HG03442 (cell line): ENCODE results near the gene SLC38A10.
A peak's percentile ranks its signal among the peaks of the same experiment; 100 is the strongest.

Experiments
- ATAC-seq: cut with Tn5 transposase; IDR thresholded peaks from one replicate; pipeline ENCODE4 v1.9.1; 2021; ENCODE audit warnings: mild to moderate bottlenecking, moderate library complexity; ENCODE audit not compliant: unreplicated experiment

Gene SLC38A10

DNA sequence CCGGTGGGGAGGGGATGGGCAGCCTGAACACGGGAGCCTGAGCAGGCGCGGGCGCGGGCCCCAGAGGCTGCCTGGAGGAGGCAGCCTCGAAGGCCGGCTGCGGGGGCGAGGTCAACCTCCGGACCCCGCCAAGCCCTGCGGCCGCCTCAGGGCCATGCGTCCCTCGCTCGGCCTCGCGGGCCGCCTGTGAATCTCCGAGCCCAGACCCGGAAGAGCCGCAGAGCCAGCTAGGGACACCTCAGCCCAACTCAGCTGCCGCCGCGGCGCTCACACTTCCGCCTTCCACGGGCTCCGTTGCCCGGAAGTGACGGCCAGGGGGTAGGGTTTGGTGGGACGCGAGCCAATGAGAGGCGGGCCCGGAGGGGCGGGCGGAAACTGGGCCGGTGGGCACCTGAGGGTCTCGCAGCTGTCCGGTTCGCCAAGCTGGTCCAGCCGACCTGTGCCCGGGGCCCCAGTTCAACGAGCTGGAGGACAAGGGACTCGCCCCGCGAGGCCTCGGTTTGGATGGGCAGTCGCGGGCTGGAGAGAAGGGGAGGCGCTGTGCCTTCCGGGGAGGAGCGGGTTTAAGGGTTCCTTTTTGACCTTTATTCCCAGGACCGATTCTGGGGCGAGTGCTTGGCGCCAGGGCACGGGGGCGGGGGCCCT, at the start of gene SLC38A10:
Gene SLC38A10 (minus strand): TSS at position 277 of the 645 bp plus-strand sequence. CDS start 386 bp downstream, outside the sequence.
- peak; percentile 70 for ATAC-seq

DNA sequence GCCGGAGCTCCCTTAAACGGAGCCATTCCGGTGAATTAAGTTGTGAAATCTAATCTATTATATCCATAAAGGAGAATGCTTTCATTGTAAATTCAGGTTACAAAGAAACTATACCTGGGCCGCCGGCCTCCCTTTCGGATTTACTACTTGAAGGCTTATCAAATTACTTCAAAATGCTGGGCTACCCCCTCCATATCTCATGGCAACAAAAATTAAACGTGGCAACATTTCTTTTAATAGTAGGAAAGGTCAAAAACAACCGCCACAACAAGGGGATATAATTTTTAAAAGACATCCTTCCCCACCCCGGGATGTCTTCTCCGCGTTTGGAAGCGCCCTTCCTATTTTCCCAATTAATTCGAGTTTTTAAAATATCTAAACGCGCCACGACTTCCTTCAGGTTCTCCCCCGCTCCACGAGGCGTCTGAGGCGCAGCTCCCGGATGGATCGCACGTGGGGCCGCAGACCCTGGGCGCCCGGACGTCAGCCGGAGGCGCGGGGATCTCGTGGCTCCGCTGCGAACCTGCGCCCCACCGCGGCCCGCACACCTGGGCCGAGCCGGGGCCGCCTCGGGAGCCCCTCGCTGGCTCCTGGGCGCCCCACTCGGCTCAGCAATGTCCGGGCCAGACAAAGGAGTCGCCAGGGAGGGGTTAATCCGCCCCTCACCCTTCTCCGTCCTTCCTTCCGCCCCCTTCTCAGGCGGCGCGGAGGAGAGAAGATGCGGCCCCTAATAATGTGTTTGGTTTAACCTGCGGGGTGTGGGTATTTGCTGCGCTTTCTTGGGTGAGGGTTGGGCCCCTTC, 47.4 kb upstream of the SLC38A10 start:
- ATAC-seq = no peak

DNA sequence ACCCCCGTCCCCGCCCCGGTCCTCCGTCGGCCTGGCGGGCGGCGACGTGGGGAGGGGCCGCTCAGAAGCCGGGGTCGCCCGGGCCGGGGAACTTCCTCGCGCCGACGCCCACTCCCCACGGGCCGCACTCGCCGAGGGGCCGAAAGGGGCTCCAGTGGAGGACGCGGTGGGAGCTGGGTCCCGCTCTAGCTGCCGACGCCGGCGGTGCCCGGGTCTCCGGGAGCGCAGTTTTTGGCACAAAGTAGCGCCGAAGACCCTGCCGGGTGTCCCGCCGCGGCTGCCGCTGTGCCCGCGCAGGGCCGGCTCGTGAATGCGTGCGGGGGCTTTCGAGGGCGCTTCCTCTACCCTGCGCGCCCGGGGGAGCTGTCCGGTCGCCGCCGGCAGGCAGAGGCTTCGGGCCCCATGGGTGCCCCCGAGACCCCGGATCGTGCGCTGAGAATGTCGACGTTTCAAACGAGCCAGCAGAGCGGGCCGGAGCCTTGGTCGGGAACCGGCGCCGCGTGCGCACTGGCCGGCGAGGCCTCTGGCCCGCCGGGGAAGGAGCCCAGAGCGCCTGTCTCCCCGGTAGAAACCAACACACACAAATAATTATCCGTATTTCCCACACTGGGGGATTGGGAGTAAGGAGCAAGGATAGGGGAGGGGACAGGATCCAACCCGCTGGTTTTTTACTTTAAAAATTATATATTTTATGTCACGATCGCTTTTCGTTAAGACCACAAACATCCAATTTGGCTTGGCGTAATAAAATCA, 46.6 kb upstream of the SLC38A10 start:
- no peak for ATAC-seq

DNA sequence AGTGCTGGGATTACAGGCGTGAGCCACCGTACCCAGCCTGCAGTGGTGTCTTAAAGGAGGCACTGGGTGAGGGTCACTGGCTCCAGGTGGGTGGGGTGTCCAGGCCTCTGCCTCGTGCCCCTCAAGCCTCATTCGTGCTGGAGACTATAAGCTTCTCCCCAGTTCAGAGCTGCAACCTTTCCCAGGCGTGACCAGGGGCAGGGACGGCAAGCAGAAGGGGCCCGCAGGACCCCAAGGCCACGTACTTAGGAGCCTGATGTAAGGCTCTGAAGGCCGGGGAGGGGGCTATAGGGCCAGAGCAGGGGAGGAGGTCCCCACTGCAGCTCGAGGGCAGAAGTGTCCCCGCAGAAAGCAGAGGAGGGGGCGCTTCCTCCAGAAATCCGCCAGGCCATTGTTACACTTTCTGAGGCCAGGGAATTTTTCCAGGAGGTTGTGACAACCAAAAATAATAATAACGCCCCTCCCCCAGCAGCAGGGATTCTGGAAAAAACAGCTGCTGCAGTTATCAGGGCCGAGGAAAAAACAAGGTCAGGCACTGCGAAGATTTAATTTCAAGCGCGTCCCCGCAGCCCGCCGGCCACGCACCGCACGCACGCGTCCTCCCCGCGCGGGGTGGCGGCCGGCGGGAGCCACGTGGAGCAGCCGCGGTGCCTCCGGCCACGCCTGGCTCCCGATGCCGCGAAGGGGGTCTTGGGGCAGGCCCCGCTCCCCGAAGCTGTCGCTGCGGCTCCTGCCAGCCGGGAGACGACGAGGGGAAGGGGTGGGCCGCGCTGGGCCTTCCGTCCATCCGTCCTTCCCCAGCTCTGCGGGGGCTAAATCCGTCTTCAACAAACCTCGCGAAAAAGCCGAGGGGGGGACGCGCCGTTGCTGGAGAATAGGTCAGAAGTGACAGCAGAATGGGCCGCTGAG, 45.8 kb upstream of the SLC38A10 start:
- no peak for ATAC-seq

DNA sequence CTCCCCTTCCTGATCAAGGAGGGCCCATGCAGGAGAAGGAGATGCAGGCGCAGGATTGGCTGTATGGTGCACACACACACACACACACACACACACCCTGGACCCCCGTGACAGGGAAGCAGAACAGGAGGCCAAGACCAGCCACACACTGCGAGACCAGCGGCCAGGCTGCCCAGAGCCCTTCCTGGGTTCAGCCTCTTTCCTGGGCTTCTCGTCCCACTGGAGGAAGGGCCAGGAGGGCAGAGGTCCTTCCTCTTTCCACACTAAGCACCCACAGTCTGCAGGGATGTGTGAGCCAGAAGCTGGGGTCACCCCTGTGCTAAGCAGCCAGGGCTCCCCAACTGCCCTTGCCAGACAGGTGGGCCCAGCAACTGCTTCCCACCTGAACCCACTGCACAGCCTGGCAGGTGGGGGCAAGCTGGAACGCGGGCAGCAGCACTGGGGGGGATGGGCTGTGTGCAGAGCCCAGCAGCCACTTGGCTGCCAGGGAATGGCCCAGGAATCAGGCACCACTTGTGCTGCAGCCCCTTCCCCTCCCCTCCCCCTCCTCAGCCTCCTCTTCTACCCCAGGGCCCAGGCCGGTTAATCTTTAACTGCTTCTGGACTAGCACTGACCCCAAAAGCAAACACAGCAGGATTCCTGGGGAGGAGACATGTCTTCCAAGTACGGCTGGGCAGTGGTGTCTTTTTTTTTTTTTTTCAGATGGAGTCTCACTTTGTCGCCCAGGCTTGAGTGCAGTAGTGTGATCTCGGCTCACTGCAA, 44.6 kb upstream of the SLC38A10 start:
- ATAC-seq = no peak

DNA sequence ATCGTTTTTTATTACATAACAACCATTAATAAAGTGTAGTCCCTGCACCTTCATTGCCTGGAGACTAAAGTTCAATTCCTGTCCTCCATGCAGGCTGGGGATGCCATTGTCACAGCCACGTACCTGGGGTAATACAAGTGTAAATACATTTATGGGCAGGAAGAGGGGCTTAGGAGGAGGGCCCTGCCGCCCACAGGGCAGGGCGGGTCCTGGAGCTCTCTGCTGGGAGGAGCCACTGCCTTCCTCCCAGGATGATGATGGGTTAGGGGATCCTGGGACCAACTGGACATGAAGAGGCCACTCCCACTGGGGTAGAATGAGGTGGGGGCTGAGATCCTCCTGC, 44.1 kb upstream of the SLC38A10 start:
- ATAC-seq = no peak

DNA sequence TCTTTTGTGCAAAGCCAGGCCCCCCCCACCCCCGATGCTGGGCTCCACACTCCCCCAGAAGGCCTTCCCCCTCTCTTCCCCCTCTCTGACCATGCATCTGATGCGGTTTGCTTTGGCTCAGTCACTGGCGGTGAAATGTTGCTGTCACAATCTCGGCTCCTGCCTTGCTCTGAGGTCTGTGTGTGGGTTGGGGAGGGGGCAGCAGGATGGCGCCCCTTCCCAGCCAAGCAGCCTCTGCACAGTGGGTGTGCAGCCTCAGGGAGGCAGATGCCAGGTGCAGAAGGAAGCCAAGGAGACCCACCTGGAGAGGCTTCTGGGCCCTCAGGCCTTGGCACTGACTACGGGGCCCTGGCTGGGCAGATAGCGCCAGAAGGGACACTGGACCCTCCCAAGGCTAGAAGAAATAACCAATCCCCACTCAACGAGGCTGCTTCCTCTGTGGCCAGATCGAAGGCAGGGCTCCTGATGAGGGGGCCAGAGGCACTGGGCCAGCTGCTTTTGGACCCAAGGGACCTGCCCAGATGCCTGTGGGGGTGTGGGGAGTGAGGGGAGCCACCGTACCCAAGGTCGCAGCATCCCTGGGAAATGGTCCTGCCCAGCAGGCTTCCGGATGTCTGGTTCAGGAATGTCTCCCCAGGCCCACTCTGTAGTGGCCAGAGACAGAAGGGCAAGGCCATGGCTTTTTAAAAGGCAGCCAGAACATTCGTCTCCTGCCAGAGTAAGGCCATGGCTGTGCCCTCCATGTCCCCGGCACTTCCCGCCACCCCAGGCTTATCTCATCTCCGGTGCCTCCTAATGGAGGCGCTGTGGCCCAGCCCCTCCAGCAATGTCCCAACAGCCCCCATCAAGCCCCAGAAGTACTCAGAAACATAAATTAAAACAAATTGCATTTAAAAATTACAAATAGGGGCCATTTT, 43.4 kb upstream of the SLC38A10 start:
- ATAC-seq = no peak

DNA sequence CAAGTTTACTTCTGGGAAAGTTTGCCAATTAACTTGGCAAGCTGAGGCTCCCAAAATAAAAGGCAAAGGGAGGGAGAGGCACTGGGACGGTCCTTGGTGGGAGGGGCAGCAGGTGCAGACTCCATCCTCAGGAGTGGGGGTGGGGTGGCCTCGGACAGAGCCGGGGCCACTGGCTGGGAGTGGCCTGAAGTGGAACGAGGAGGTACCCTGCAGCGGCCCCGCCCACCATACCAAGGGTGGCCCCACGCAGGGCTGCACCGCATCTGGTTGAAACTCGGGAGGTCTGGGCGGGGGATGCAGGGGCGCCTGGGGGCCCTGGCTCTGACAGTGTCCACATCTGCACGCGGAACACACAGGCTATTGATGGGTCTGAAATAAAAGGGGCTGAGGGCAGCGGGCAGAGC, 42.4 kb upstream of the SLC38A10 start:
- ATAC-seq = no peak

DNA sequence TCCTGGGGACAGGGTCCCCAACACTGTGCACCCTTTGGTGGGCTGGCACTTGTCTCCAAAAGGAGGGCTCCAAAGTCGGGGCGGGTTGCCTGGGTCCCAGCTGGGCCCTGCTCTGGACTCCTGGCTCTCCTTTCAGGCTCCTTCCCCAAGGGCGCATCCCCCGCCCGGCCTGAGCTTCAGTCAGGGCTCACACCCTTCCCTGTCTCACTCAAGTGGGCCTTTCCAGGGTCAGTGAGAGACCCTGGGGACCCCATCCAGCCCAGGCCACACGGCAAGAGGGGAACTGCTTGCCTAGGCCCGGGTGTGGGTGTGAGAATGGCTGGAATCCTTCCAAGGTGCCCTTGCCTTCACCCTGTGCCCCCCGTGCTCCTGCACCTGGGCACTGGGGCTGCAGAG, 41.8 kb upstream of the SLC38A10 start:
- no peak for ATAC-seq

DNA sequence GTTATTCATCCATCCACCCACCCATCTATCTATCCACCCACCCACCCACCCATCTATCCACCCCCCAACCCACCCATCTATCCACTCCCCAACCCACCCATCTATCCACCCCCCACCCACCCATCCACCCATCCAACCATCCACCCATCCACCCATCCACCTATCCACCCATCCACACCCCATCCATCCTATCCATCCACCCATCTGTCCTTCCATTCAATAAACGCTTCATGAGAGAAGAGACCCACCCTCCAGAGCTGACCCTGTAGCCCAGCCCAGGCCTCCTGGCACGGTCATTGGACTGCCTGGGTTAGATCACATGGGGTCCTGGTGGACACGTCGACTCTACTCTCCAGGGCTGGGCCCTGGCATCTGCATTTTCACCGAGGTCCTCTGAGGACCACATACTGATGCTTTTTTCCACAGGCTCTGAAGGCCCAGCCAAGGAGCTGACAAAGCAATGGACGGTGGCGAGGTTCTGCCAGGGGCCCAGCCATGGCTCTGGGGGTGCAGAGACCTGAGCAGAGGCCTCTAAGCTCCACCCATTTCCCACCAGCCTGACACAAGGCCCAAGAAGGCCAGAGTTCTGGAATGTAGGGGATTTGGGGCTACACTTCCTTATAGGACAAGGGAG, 41.3 kb upstream of the SLC38A10 start:
- ATAC-seq = no peak

DNA sequence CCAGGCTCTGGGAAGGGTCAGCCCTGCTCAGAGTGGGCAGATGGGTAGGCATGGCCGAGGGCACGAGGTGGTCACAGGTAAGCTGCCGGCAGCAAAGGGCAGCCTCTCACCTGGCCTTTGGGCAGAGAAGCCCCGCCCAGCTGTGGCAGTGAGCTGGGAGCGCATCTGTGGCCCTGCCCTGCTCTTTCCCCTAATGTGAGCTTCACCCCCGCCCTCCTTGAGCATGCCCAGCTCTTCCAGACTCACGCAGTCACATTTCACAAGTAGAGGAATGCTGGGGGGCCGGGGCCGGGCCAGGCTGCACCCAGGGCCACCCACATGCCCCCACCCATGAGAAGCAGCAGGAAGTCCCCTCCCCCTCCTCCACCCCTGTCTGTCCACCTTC, 40.7 kb upstream of the SLC38A10 start:
- ATAC-seq = no peak

DNA sequence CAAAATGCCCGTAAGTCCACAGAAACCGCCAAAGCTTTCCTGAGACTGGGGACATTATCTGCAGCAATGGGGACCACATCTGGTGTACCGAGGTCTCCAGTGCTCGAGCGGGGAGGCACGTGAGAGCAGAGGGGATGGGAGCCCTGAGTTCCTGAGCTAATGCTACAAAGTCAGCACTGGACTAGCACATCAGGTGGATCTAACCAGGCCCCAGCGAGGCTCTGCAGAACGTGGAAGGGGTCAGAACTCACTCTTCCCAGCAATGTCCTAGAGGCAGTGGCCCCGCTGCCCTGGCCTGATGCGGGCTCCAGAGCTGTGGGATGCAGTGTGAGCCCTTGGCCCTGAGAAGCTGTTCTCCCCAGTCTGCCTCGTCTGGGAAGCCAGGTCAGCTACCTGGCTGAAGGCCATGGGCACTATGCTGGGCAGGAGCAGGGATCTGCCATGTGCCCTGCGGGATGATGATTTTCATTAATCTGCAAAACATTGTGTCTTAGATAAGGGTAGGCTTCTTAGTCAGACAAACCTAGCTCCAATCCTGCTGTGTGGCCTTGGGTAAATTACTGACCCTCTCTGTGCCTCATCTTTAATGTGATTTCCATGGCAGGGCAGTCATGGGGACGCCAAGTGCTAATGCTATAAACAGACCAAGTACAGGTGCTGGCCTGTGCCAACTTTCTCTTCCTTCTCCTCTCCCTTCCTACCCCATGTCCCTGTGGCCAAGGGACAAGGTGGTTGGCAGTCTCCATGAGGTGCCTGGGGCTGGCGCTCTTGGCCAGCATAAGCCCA, 40.1 kb upstream of the SLC38A10 start:
- no peak for ATAC-seq

DNA sequence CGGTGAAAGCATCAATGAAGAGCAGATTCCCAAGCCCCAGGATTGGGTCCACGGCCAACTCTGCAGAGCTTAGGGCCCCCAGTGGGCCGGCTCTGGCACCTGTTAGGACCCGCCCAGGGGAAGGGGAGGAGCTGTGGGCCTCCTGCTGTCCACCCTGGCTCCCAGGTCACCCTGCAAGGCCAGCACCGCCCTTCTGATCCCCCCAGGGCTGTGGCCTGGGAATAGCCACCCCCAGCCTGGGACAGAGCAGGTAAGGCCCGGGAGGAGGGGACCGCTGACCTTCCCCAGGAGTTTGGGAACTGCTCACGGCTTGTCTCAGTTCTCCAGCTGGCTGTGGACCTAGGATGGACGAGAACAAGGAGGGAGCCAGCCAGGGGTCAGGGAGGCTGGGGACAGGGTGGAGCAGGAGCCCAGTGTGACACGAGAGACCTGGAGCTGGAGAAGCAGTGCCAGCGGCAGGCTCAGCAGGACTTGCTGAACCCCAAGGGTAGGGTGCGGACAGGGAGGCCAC, 39.3 kb upstream of the SLC38A10 start:
- no peak for ATAC-seq

DNA sequence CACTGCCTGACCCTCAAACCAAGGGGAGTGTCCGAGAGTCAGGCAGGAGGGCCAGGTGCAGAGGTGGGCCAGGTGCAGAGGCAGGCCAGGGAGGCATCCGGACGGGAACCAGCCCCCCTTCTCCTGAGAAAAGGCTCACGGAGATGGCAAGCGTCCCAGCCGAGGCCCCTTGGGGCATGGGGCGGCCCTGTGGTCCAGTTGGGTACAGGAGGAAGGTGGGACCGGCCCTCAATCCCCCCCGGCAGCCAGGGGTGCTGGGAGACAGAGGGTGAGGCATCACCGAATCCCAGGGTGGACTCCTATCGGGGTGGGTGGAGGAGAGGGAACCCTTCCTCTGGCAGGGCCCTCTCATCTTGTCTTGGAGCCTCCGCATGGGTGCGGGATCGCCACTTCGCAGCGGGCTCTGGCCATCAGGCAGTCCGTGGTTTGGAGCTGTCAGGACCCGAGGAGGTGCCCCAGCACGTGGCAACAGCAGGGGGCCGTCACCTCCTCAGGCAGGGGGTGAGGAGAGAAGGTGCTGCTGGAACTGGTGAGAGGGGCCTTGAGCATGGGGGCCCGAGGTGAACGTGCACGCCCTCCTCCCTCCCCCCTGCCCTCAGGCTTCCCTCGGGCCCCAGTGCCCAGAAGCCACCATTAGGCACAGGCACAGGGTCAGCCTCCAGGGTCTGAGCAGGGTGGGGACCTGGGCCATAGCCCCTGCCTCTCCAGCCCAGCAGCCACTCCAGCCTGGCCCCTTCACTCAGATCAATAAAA, 38.7 kb upstream of the SLC38A10 start:
- no peak for ATAC-seq

DNA sequence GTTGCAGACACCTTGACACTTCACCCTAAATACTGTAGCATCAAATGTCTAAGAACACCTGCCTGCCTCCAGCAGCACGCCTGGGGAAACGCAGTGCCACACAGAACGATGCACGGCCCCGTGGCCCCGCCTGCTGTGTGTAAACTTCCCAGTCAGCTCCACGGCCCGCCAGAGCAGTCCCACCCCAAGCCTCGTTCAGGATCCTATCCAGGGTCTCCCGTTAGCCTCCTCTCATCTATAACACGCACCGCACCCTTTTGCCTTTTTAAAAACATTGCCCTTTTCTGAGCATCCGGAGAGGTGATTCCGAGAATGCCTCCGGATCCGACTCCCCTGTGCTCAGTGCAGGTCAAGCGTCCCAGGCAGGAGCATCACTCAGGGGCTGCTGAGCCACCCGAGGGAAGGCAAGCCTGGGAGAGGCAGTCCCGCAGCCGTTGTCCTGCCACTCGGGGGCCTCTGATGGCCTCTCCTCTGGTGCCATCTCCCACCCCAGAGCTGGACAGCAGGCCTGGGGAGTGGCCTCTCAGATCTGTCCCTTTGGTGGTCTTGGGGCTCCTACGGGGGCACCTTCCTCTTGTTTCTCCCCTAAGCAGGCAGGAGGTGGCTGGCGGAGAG, 37.9 kb upstream of the SLC38A10 start:
- ATAC-seq = no peak

DNA sequence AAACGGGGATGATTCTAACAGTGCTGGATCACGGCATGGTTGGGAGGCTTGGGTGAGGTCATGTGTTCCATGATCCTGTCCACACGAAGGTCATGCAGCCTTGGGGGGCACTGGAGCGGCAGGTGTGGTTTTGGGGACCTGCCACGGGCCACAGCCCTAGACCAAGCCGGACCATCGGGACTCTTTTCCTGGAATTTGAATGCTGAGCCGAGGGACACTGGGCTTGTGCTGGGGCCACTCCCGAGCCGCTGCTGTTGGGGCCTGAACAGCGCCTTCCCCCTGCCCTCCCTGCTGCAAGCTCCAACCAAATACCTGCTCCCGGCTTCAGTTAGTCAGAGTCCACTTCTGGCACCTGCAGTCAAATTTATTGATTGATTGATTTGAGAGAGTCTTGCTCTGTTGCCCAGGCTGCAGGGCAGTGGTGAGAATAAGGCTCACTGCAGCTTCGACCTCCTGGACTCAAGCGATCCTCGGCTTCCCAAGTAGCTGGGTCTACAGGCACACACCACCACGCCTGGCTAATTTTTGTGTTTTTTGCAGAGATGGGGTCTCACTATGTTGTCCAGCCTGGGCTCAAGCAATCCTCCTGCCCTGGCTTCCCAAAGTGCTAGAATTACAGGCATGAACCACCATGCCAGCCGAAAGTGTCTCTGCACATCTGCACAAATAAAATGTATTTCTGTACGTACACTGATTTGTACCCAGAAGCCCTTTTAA, 37.2 kb upstream of the SLC38A10 start:
- ATAC-seq = no peak
